HFFc6 (cell line): ENCODE data around the gene TRIP11. TPM values are rescaled to one million over a fixed set of nuclear protein-coding genes. Genes with fewer than 3 reads are reported as not detected.

Experiments
- DNase-seq: peaks from one replicate; pipeline ENCODE4 v3.0.0-alpha.2; 2018
- H3K27ac Mint-ChIP-seq: 2 replicates; pipeline ENCODE4 v1.8.0; 2020; ENCODE audit warnings: mild to moderate bottlenecking, mixed read lengths
- H3K27me3 Mint-ChIP-seq: 2 replicates; pipeline ENCODE4 v1.8.0; 2021; ENCODE audit warnings: mild to moderate bottlenecking, moderate library complexity, mixed read lengths; ENCODE audit not compliant: insufficient read depth
- H3K36me3 Mint-ChIP-seq: 2 replicates; pipeline ENCODE4 v1.8.0; 2021; ENCODE audit warnings: low read depth, mixed read lengths
- H3K4me1 Mint-ChIP-seq: 2 replicates; pipeline ENCODE4 v1.8.0; 2020; ENCODE audit warnings: low read depth, mixed read lengths
- H3K4me3 Mint-ChIP-seq: 2 replicates; pipeline ENCODE4 v1.8.0; 2020; ENCODE audit warnings: mild to moderate bottlenecking, moderate library complexity, mixed read lengths
- H3K9me3 Mint-ChIP-seq: 2 replicates; pipeline ENCODE4 v1.8.0; 2020; ENCODE audit warnings: mild to moderate bottlenecking, mixed read lengths
- total RNA-seq, 6 experiments: library from RNA; stranded (reverse); fragmentation: NEBNext Ultra II Directional; extraction: Animal tissue kit (Norgen Biotek cat#: 25700); gene quantifications; 2 replicates in 1 of 6; 3 replicates in 5 of 6; pipeline ENCODE4 v1.2.3, GENCODE V29; 2021
- TF ChIP-seq, protein P1 (sequence below): fragments of 200-600 bp; sonication (generic); IDR thresholded peaks from 2 replicates; pipeline ENCODE4 v1.5.0; 2021; ENCODE audit warnings: antibody characterized with exemption, mild to moderate bottlenecking

TRIP11 gene
- total RNA-seq, 6 experiments from 2014 or later: 54.6 to 62.0 (median 58.9) TPM

DNA sequence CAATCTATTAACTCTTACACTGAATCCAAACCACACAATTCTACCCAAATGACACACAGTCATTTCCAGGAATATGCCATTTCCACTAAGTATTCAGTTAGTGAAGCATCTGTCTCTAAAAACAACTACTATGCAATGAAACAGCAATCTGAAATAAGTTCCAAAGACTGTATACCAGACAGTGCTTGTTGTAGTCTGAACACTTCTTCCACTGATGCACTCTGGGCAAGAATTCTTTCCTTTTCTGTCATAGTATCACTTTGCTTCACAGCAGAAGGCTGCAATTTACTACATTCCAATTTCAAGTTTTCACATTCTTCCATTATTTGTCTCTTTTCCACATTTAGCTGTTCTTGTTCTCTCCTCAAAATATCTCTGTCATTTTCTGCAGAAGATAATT, 25.8 kb downstream of the TRIP11 start:
- Mint-ChIP-seq H3K27me3 (no peaks in the 10 kb centered on the region), H3K4me1 (no peaks in the 10 kb centered on the region), H3K27ac (no peak overlapping the region), H3K4me3 (no peak overlapping the region), H3K9me3 (no peaks in the 10 kb centered on the region), H3K36me3 (peaks cover 29% of the 10 kb centered on the region)
- DNase-seq: no peak
- TF ChIP-seq, protein P1, sequence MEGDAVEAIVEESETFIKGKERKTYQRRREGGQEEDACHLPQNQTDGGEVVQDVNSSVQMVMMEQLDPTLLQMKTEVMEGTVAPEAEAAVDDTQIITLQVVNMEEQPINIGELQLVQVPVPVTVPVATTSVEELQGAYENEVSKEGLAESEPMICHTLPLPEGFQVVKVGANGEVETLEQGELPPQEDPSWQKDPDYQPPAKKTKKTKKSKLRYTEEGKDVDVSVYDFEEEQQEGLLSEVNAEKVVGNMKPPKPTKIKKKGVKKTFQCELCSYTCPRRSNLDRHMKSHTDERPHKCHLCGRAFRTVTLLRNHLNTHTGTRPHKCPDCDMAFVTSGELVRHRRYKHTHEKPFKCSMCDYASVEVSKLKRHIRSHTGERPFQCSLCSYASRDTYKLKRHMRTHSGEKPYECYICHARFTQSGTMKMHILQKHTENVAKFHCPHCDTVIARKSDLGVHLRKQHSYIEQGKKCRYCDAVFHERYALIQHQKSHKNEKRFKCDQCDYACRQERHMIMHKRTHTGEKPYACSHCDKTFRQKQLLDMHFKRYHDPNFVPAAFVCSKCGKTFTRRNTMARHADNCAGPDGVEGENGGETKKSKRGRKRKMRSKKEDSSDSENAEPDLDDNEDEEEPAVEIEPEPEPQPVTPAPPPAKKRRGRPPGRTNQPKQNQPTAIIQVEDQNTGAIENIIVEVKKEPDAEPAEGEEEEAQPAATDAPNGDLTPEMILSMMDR: no peak

DNA sequence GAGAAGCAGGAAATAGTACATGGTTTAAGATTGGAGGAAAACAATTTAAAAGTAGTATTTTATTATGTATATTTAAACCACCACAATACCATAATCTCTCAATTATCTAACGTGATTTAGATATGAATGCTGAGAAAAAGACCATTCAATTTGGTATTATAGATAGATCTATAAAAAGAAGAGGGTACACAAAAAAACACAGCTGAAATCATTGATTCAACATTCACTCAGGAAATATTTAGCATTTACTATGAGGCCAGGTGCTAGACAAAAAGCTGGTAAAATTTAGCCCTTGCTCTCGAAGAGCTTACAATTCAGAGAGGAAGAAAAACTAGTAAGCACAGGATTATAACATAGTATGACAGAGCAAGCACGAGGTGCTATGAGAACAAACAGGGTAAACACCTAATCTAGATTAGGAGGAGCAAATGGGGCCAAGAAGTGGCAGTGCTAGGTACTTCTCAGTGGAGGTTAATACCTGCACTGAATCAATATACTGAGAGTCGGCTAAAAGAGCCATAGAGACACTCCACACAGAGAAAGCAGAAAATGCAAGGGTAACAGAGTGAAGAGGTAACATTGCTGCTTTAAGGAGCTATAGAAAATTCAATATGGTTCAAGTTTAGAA, 27.6 kb downstream of the TRIP11 start:
- Mint-ChIP-seq H3K4me1 (no peaks in the 10 kb centered on the region), H3K4me3 (no peak overlapping the region), H3K36me3 (peaks cover 36% of the 10 kb centered on the region), H3K9me3 (no peaks in the 10 kb centered on the region), H3K27ac (no peak overlapping the region; the same call in 1 of the 2 replicates), H3K27me3 (no peaks in the 10 kb centered on the region)
- no peak for DNase-seq
- TF ChIP-seq, protein P1: no peak

DNA sequence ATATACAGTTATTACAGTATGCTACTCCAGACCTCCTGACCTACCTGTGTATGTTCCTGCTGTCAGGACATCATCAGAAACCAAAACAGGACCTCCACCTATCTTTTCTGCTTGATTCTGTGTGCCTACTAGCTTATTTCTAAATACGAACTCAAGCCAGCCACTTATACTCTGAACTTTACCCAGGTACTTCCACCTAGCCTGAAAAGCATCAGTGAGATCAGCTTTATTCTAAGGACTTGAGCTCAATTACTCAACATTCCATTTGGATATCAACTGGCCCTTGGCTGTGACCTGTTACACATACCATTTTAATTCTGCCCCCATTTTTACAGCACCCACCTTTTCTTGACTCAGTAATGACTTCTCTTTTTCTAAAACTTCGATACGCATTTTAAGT, 29.2 kb downstream of the TRIP11 start:
- no peak for DNase-seq
- peaks cover 3% of the 10 kb centered on the region; the same call in 1 of the 2 replicates for H3K4me1 Mint-ChIP-seq
- H3K36me3 Mint-ChIP-seq: peaks cover 33% of the 10 kb centered on the region
- no peak overlapping the region for H3K4me3 Mint-ChIP-seq
- TF ChIP-seq, protein P1: no peak
- H3K27ac Mint-ChIP-seq: no peak overlapping the region
- no peaks in the 10 kb centered on the region for H3K27me3 Mint-ChIP-seq
- H3K9me3 Mint-ChIP-seq: no peaks in the 10 kb centered on the region

DNA sequence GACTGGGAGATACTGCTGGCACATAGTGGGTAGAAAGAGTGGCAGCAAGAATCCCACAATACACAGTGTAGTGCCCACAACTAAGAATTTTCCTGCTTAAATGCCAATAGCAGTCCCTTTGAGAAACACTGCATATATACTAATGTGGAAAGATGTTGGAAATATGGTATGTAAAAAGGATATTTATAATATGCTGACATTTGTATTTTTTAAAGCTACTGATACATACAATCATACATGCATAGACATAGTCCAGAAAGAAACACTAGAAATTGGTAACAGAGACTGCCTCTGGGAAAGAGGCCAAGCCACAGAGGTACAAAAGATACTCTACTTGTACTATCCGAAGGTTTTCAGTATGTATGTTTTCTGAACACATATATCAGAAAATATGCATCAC, 30.3 kb downstream of the TRIP11 start:
- Mint-ChIP-seq H3K9me3 (no peaks in the 10 kb centered on the region), H3K36me3 (peaks cover 42% of the 10 kb centered on the region)

DNA sequence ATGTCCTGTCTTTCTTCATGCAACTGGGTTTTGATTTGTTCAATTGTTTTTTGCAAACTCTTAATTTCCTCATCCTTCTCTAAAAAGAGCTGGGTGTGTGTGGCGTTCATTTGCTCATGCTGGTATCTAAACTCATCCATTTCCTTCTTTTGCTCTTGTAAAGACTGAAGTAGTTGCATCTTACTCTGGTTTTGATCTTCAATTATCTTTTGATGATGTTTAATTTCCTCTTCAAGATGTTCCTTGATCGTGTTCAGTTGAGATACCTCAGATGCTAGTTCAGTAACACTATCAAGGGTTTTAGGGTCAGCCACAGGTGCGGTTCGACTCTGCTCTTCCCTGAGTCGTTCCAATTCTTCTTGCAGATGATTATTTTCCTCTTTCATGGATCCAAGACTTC, 34.8 kb downstream of the TRIP11 start:
- Mint-ChIP-seq H3K27ac (no peak overlapping the region), H3K9me3 (no peaks in the 10 kb centered on the region), H3K27me3 (no peaks in the 10 kb centered on the region), H3K4me3 (no peak overlapping the region), H3K36me3 (peaks cover 32% of the 10 kb centered on the region), H3K4me1 (peaks cover 35% of the 10 kb centered on the region)
- TF ChIP-seq, protein P1: no peak
- DNase-seq: no peak

More for the DNA sequence above, 30.3 kb downstream of the TRIP11 start:
- DNase-seq: no peak
- no peak overlapping the region for H3K27ac Mint-ChIP-seq
- TF ChIP-seq, protein P1: no peak
- no peaks in the 10 kb centered on the region for H3K27me3 Mint-ChIP-seq
- peaks cover 14% of the 10 kb centered on the region for H3K4me1 Mint-ChIP-seq
- no peak overlapping the region for H3K4me3 Mint-ChIP-seq
